ENCODE measurements around the gene CHST2. TPM values are rescaled to one million over a fixed set of nuclear protein-coding genes. Genes with fewer than 3 reads are reported as not detected.

The CHST2 gene
- total and polyA plus RNA-seq, 2 donors (not counting 3 experiments of a cell fraction or from before 2014, with no cell fraction given): 4.3 to 6.5 TPM

GRCh38 chr3:143160437-143160836 lies 40.9 kb downstream of the CHST2 start:
- peaks cover 6% of the 10 kb centered on the region for H3K4me1 ChIP-seq (ENCODE audit: control insufficient read depth, extremely low read depth, insufficient read depth, low read length)
- intact Hi-C loops (cut with micrococcal nuclease): no loop called here
- FAIRE-seq: no peak

GRCh38 chr3:143163562-143164100 lies 44.1 kb downstream of the CHST2 start:
- no peak overlapping the region for H3K4me3 ChIP-seq (replicated peaks in 1 of 3; ENCODE audit: insufficient read depth in 1 of 3, low read depth in 1 of 3, low read length in 3 of 3)
- TF ChIP-seq JUN (IDR thresholded peaks at IDR 0.05; ENCODE audit: borderline replicate concordance, insufficient read depth, insufficient read length, low read depth) (no peak), POLR2A (IDR thresholded peaks at IDR 0.05; ENCODE audit: low read depth, low read length) (no peak), MAX (IDR thresholded peaks at IDR 0.05; ENCODE audit: insufficient read depth, insufficient read length) (no peak), GATA2 (IDR thresholded peaks at IDR 0.05; ENCODE audit: insufficient read depth, insufficient read length, low read depth, low read length) (no peak), FOS (IDR thresholded peaks at IDR 0.05; ENCODE audit: borderline replicate concordance, insufficient read depth, low read length) (no peak), POLR2AphosphoS5 (IDR thresholded peaks at IDR 0.05; ENCODE audit: insufficient read depth, low read depth, low read length) (no peak)
- TF ChIP-seq, protein P1, sequence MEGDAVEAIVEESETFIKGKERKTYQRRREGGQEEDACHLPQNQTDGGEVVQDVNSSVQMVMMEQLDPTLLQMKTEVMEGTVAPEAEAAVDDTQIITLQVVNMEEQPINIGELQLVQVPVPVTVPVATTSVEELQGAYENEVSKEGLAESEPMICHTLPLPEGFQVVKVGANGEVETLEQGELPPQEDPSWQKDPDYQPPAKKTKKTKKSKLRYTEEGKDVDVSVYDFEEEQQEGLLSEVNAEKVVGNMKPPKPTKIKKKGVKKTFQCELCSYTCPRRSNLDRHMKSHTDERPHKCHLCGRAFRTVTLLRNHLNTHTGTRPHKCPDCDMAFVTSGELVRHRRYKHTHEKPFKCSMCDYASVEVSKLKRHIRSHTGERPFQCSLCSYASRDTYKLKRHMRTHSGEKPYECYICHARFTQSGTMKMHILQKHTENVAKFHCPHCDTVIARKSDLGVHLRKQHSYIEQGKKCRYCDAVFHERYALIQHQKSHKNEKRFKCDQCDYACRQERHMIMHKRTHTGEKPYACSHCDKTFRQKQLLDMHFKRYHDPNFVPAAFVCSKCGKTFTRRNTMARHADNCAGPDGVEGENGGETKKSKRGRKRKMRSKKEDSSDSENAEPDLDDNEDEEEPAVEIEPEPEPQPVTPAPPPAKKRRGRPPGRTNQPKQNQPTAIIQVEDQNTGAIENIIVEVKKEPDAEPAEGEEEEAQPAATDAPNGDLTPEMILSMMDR (IDR thresholded peaks at IDR 0.05; ENCODE audit: extremely low read depth in 1 of 2, insufficient read depth in 1 of 2, low read depth in 1 of 2, low read length in 2 of 2): no peak
- H3K27ac ChIP-seq (ENCODE audit: insufficient read depth, low read depth, low read length): no peak overlapping the region
- H3K36me3 ChIP-seq (ENCODE audit: control insufficient read depth in 2 of 2, extremely low read depth in 1 of 2, insufficient read depth in 2 of 2, low read length in 2 of 2): no peaks in the 10 kb centered on the region
- dilution Hi-C loops (cut with MboI; ENCODE audit: extremely low pct_ligation_motif_present, low sequenced_read_pairs) (no loop called here), intact Hi-C loops (cut with micrococcal nuclease) (no loop called here)
- no TSS peak for BruUV-seq (replicated peaks)
- POLR2A ChIA-PET: no interaction called here
- H3K9me1 ChIP-seq (replicated peaks; ENCODE audit: control insufficient read depth, extremely low read depth, insufficient read depth, low read length): no peaks in the 10 kb centered on the region
- no peak for FAIRE-seq
- no peaks in the 10 kb centered on the region for H3K9me3 ChIP-seq (replicated peaks; ENCODE audit: control insufficient read depth, insufficient read depth, low read length)
- CTCF ChIA-PET: interaction anchor here (1.1 to 1.2 kb wide), 2 partner anchors 9 to 21 kb away, joined by 3 read pairs; no protein-coding TSS in a partner anchor
- no peak overlapping the region for H3K9ac ChIP-seq (replicated peaks; ENCODE audit: extremely low read depth, insufficient read depth, low read length)
- no peaks in the 10 kb centered on the region for H3K79me2 ChIP-seq (ENCODE audit: control insufficient read depth, insufficient read depth, low read length)
- H3K4me2 ChIP-seq (ENCODE audit: insufficient read depth, low read length): no peak overlapping the region
- H4K20me1 ChIP-seq (replicated peaks; ENCODE audit: control insufficient read depth, extremely low read depth, insufficient read depth, low read length): no peaks in the 10 kb centered on the region
- no peak overlapping the region for H2AFZ ChIP-seq (ENCODE audit: low read depth, low read length)
- H3K4me1 ChIP-seq (ENCODE audit: control insufficient read depth, extremely low read depth, insufficient read depth, low read length): peaks cover 17% of the 10 kb centered on the region
- no peaks in the 10 kb centered on the region for H3K27me3 ChIP-seq (ENCODE audit: control insufficient read depth in 2 of 2, insufficient read depth in 2 of 2, low read length in 2 of 2)
- no peak for DNase-seq (ENCODE audit: low read depth, low spot score)

More at GRCh38 chr3:143160437-143160836, 40.9 kb downstream of the CHST2 start:
- ChIA-PET POLR2A (interaction anchor here (0.7 kb wide), 1 partner anchor 161 kb away, joined by 3 read pairs; no protein-coding TSS in a partner anchor), CTCF (interaction anchor here (1.2 to 2.8 kb wide), 2 partner anchors 14 to 514 kb away, joined by 3 to 8 read pairs; no protein-coding TSS in a partner anchor)
- no peaks in the 10 kb centered on the region for H3K9me1 ChIP-seq (replicated peaks; ENCODE audit: control insufficient read depth, extremely low read depth, insufficient read depth, low read length)
- H3K27ac ChIP-seq (ENCODE audit: insufficient read depth, low read depth, low read length): no peak overlapping the region
- H2AFZ ChIP-seq (ENCODE audit: low read depth, low read length): no peak overlapping the region
- no peak overlapping the region for H3K4me3 ChIP-seq (replicated peaks in 1 of 3; ENCODE audit: insufficient read depth in 1 of 3, low read depth in 1 of 3, low read length in 3 of 3)
- no peaks in the 10 kb centered on the region for H3K27me3 ChIP-seq (ENCODE audit: control insufficient read depth in 2 of 2, insufficient read depth in 2 of 2, low read length in 2 of 2)
- no peak overlapping the region for H3K9ac ChIP-seq (replicated peaks; ENCODE audit: extremely low read depth, insufficient read depth, low read length)
- H4K20me1 ChIP-seq (replicated peaks; ENCODE audit: control insufficient read depth, extremely low read depth, insufficient read depth, low read length): no peaks in the 10 kb centered on the region
- no TSS peak for BruUV-seq (replicated peaks)
- H3K79me2 ChIP-seq (ENCODE audit: control insufficient read depth, insufficient read depth, low read length): no peaks in the 10 kb centered on the region
- H3K9me3 ChIP-seq (replicated peaks; ENCODE audit: control insufficient read depth, insufficient read depth, low read length): no peaks in the 10 kb centered on the region
- DNase-seq (ENCODE audit: low read depth, low spot score): no peak
- H3K4me2 ChIP-seq (ENCODE audit: insufficient read depth, low read length): no peak overlapping the region
- TF ChIP-seq MAX (IDR thresholded peaks at IDR 0.05; ENCODE audit: insufficient read depth, insufficient read length): no peak
- H3K36me3 ChIP-seq (ENCODE audit: control insufficient read depth in 2 of 2, extremely low read depth in 1 of 2, insufficient read depth in 2 of 2, low read length in 2 of 2): no peaks in the 10 kb centered on the region
- dilution Hi-C loops (cut with MboI; ENCODE audit: extremely low pct_ligation_motif_present, low sequenced_read_pairs): no loop called here

Measured in endothelial cell of umbilical vein (primary cell).